Forelimb muscle (tissue), 1 donor: ENCODE results near the gene IDUA. TPM values are rescaled to one million over a fixed set of nuclear protein-coding genes. Genes with fewer than 3 reads are reported as not detected.
"Not testable (repeated sequence)": the region's sequence is repeated elsewhere in the genome, so short reads cannot be mapped to it uniquely, and the experiment has no call there.

Source experiments
- DNase-seq: peaks from one replicate; pipeline ENCODE4 v3.0.0-alpha.2; 2013; ENCODE audit warnings: low read depth
- polyA plus RNA-seq: library from polyadenylated mRNA; unstranded; fragments of 120-200 nt; gene quantifications from one replicate; pipeline ENCODE4 v1.2.1, GENCODE V29; 2013; ENCODE audit not compliant: insufficient read length

The IDUA gene
- 13.9 TPM for polyA plus RNA-seq

- DNase-seq: no peak
These were observed at the start of gene IDUA for GRCh38 chr4:986879-987623. Gene IDUA, plus strand, starts transcription at chr4:987044. Its CDS starts 41 bp downstream, at chr4:987085.

GRCh38 chr4:939508-939907 is 47.3 kb upstream of the IDUA start:
- not testable (repeated sequence) for DNase-seq

DNA sequence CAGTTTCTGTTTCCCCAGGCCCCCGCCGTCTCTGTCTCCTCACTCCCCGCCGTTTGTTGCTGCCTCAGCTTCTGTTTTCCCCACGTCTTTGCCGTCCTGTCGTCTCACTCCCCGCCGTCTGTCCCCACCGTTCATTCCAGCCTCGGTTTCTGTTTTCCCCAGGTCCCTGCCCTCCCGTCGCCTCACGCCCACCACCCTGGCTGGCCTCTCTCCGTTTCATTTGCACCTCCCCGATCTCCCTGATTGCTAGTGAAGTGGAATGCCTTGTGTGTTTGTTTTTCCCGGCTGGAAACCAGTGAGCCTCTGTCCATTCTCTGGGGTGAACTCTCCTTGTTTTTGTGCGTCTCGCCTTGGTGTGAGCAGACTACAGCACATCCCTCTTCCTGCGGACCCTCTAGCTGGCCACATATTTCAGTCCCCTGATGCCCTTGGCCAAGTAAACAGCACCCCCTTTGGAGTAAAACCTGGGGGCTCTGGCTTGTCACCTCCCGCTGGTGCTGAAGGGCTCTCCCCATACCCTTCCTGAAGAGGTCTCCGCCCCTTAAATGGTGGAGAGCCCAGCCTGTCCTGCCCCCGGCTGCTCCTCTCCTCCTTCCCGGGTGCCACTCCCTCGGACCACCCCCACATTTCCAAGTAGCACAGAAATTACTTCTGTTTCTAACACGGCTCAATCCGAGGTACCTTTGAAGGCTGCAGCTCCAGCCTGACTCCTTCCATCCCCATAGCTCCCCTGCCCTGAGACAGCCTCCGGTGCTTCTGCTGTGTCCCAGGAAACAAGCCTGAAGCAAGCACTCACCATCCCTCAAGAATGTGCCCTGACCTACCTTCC is 41.4 kb upstream of the IDUA start:
- DNase-seq: no peak

DNA sequence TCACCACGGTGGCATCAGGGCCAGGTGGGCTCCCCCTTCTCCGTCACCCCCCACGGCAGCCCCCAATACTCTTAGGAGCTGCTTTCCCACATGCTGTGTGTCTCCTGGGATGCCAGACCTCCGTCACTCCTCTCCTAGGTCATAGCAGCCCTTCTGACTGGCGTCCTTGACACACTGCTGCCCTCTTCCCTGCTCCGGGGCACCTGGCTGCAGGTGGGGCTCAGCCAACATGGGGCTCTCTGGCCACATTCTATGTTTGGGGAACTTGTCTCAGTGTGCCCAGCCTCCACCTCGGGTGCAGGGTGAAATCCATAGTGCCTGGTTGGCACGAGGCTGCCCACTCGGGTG is 40.8 kb upstream of the IDUA start:
- no peak for DNase-seq

GRCh38 chr4:946517-947471 is 40.0 kb upstream of the IDUA start:
- DNase-seq: no peak

DNA sequence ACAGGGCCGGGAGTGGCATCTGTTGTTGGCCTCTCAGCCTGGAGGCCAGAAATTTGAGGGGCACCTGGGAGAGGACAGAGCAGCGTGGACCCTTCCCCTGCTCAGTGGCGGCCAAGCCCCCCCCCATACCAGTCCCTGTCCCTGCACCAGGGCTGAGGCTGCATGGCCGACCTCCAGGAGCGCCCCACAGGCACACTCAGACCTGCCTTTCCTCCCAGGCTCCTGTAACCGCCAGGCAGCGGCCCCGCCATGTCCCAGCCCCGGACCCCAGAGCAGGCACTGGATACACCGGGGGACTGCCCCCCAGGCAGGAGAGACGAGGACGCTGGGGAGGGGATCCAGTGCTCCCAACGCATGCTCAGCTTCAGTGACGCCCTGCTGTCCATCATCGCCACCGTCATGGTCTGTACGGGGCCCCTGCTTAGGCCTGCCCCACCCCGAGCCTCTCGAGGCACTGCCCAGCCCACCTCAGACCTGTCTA is 39.3 kb upstream of the IDUA start:
- DNase-seq: no peak

DNA sequence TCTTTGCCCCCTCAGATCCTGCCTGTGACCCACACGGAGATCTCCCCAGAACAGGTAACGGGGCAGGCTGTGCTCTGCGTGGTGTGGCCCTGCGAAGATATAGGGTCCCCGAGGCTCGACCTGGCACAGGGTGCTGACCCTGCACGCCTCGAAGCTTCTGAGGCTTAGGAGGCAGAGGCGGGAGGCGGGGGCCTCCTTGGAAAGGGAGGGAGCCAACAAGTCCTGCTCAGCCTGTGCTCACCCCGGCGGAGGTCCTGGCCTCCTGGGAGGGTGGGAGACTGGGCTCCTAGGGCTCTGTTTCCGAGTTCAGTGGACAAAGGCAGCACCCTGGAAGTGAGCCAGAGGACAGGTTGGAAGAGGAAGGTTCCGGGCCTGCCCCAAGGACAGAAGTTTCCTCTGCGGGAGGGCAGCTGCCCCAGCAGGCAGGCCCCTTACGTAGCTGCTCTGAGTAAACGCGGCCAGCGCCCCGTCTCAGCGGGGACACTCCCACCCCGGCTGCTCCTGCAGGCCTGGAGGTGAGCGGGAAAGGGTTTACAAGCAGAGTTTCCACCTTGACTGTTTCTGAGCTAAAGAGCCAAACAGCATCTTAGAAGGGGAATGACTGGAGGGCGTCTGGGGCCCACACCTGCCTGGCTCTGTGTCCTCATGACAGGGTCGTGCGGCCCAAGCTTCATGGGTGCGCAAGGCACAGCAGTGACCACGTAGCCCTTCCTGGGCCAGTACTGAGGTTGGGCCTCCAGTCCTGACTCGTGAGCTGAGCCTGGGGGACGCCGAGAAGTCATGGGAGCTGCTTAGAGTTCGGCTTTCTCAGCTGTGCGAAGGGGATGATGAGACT is 38.5 kb upstream of the IDUA start:
- no peak for DNase-seq

GRCh38 chr4:948936-949300 is 37.9 kb upstream of the IDUA start:
- DNase-seq: no peak

GRCh38 chr4:949656-950055 is 37.2 kb upstream of the IDUA start:
- DNase-seq: no peak

DNA sequence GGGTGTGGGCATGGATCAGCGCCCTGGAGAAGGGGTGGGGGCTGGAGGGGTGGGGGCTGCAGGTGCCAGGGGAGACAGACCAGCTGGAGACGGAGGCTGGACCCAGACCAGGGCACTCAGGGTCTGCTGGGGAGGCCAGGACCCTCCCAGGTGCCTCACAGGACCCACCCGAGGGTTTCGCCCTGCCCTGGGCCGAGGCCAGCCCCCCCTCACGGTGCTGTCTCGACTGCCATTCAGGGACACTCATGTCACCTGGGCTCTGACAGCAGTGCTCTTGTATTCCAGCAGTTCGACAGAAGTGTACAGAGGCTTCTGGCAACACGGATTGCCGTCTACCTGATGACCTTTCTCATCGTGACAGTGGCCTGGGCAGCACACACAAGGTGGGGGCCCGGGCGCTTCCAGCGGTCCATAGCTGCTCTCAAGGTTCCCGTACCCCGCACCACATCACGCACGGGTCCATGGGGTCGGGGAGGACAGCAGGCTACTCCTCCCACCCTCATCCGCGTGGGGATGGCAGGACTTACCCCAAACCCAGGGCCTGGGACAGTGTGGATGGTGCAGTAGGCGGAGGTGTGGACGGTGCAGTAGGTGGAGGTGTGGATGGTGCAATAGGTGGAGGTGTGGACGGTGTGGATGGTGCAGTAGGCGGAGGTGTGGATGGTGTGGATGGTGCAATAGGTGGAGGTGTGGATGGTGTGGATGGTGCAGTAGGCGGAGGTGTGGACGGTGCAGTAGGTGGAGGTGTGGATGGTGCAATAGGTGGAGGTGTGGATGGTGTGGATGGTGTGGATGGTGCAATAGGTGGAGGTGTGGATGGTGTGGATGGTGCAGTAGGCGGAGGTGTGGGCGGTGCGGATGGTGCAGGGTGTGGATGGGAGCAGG is 36.5 kb upstream of the IDUA start:
- DNase-seq: no peak

- DNase-seq: no peak
These were observed 35.7 kb upstream of the IDUA start for GRCh38 chr4:951186-951585.

GRCh38 chr4:951594-952468 is 35.0 kb upstream of the IDUA start:
- DNase-seq: no peak

- DNase-seq: no peak
These were observed 33.8 kb upstream of the IDUA start for GRCh38 chr4:952881-953573.

DNA sequence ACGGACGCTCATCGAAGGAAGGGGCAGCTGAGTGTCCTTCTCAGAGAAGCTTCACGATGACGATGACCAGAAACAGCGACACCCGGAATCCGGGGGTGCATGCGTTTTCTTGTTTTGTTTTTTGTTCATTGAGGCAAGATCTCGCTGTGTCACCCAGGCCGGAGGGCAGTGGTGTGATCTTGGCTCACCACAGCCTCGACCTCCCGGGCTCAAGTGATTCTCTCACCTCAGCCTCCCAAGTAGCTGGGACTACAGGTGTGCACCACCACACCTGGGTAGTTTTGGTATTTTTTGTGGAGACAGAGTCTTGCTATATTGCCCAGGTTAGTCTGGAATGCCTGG is 33.3 kb upstream of the IDUA start:
- no peak for DNase-seq

- DNase-seq: no peak
These were observed 32.4 kb upstream of the IDUA start for GRCh38 chr4:954211-955020.

DNA sequence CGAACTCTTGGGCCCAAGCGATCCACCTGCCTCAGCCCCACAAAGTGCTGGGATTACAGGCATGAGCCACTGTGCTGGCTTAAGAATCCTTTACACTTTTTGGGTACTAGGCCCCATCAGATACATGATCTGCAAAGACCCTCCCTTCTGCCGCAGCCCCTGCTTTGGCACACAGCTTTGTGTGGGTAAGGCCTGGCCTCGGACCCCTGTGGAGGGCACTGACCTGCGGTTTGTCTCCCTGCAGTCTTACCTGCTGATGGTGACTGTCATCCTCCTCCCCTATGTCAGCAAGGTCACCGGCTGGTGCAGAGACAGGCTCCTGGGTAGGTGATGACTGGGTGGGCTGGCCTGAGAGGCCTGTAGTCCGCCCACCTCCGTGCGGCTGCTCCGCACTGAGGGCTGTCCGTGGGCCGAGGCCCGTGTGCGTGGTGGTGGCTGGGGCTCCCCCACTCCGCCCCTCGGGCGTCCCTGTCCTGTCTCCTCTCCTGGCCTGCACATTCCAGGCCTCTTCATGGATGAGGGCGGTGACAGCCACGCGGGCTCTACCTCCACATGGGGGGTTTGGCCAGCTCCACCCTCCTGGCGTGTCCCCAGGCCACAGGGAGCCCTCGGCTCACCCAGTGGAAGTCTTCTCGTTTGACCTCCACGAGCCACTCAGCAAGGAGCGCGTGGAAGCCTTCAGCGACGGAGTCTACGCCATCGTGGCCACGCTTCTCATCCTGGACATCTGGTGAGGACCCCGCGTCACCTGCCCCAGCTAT is 31.5 kb upstream of the IDUA start:
- no peak for DNase-seq

- no peak for DNase-seq
These were observed 30.9 kb upstream of the IDUA start for GRCh38 chr4:955931-956381.
